IPS DF 4.7 (cell line): ENCODE measurements around the gene ELP5.
"Not testable (repeated sequence)": the region's sequence is repeated elsewhere in the genome, so short reads cannot be mapped to it uniquely, and the experiment has no call there.

Experiments used
- DNase-seq: peaks from one replicate; pipeline ENCODE4 v3.0.0-alpha.2; 2013; ENCODE audit warnings: low spot score; ENCODE audit errors: extremely low read depth

ELP5 gene

GRCh38 chr17:7235693-7236665, 16.0 kb upstream of the ELP5 start:
- no peak for DNase-seq

- DNase-seq: no peak
Observed at GRCh38 chr17:7236808-7237207, 15.2 kb upstream of the ELP5 start.

GRCh38 chr17:7237266-7237760, 14.7 kb upstream of the ELP5 start:
- no peak for DNase-seq

- DNase-seq: no peak
Observed at GRCh38 chr17:7237761-7238419, 14.1 kb upstream of the ELP5 start.

- DNase-seq: no peak
Observed at GRCh38 chr17:7238420-7239090, 13.5 kb upstream of the ELP5 start.

GRCh38 chr17:7239091-7240027, 12.7 kb upstream of the ELP5 start, which contains the start of gene PHF23:
TSS of gene PHF23 (minus strand) at chr17:7239457. CDS start at chr17:7239279, 178 bp downstream.
- DNase-seq: peak; percentile 98

GRCh38 chr17:7240375-7240774, 11.6 kb upstream of the ELP5 start:
- no peak for DNase-seq

GRCh38 chr17:7241090-7241733, 10.8 kb upstream of the ELP5 start:
- DNase-seq: no peak

GRCh38 chr17:7241783-7242716, 10.0 kb upstream of the ELP5 start, which contains the start of gene GABARAP:
TSS of gene GABARAP (minus strand) at chr17:7242449. CDS start at chr17:7242330, 119 bp downstream.
- DNase-seq: no peak

- no peak for DNase-seq
Observed at GRCh38 chr17:7242717-7243452, 9.1 kb upstream of the ELP5 start.

GRCh38 chr17:7243453-7243729, 8.6 kb upstream of the ELP5 start:
- no peak for DNase-seq

GRCh38 chr17:7243838-7244237, 8.2 kb upstream of the ELP5 start:
- DNase-seq: not testable (repeated sequence)

GRCh38 chr17:7246779-7247178, 5.2 kb upstream of the ELP5 start:
- DNase-seq: no peak

- DNase-seq: no peak
Observed at GRCh38 chr17:7248796-7249195, 3.2 kb upstream of the ELP5 start.

GRCh38 chr17:7249214-7249613, 2.8 kb upstream of the ELP5 start:
- no peak for DNase-seq

GRCh38 chr17:7249830-7250229, 2.2 kb upstream of the ELP5 start:
- DNase-seq: no peak

GRCh38 chr17:7250695-7251627, 1.1 kb upstream of the ELP5 start:
- DNase-seq: no peak
